ENCODE data around the gene KIF21B. TPM values are rescaled to one million over a fixed set of nuclear protein-coding genes. Genes with fewer than 3 reads are reported as not detected.

Gene KIF21B
- total and polyA plus RNA-seq, 8 donors, result 2.0 to 15.1 (median 9.5) TPM

GRCh38 chr1:201025571-201026002 is 2.1 kb upstream of the KIF21B start:
- H3K27ac ChIP-seq, result peak overlapping the region in 1 of 2 donors; percentile 70

GRCh38 chr1:201024625-201024998 is 1.1 kb upstream of the KIF21B start:
- Histone ChIP-seq H3K27me3 (peaks cover 0 to 21% of the 10 kb centered on the region in 2 donors), H3K36me3 (no peaks in the 10 kb centered on the region), H3K27ac (no peak overlapping the region), H3K4me3 (no peak overlapping the region), H3K4me1 (peaks cover 15 to 91% of the 10 kb centered on the region in 2 donors), H3K9me3 (no peaks in the 10 kb centered on the region)
- ATAC-seq, result no peak
- intact Hi-C loops (cut with DNase I), result no loop called here
- no peak for DNase-seq
- TF ChIP-seq CTCF (IDR thresholded peaks at IDR 0.05), result no peak

More at GRCh38 chr1:201025571-201026002, 2.1 kb upstream of the KIF21B start:
- H3K9me3 ChIP-seq, result no peaks in the 10 kb centered on the region
- ATAC-seq, result no peak
- peaks cover 0 to 21% of the 10 kb centered on the region in 2 donors for H3K27me3 ChIP-seq
- no peak overlapping the region for H3K4me3 ChIP-seq
- TF ChIP-seq CTCF (IDR thresholded peaks at IDR 0.05), result no peak
- no peaks in the 10 kb centered on the region for H3K36me3 ChIP-seq
- intact Hi-C loops (cut with DNase I), result no loop called here
- H3K4me1 ChIP-seq, result peaks cover 15 to 81% of the 10 kb centered on the region in 2 donors
- no peak for DNase-seq

- peak overlapping the region in 1 of 2 donors; percentile 23 for H3K27ac ChIP-seq
Observed at GRCh38 chr1:201023920-201024624, 558 bp upstream of the KIF21B start.

GRCh38 chr1:201022820-201023516 is 546 bp downstream of the KIF21B start:
- ATAC-seq, result no peak
- Histone ChIP-seq H3K9me3 (no peaks in the 10 kb centered on the region), H3K27ac (peak overlapping the region in 1 of 2 donors; percentile 88), H3K36me3 (no peaks in the 10 kb centered on the region), H3K27me3 (peaks cover 0 to 21% of the 10 kb centered on the region in 2 donors), H3K4me1 (peaks cover 15 to 93% of the 10 kb centered on the region in 2 donors), H3K4me3 (peak overlapping the region; percentile 27 to 58)
- peak in 2 of 4 donors; percentile 33 to 86 for DNase-seq
- intact Hi-C loops (cut with DNase I), result no loop called here
- no peak for TF ChIP-seq CTCF (IDR thresholded peaks at IDR 0.05)

More at GRCh38 chr1:201023920-201024624, 558 bp upstream of the KIF21B start:
- Histone ChIP-seq H3K9me3 (no peaks in the 10 kb centered on the region), H3K4me3 (no peak overlapping the region), H3K4me1 (peaks cover 15 to 93% of the 10 kb centered on the region in 2 donors), H3K27me3 (peaks cover 0 to 21% of the 10 kb centered on the region in 2 donors), H3K36me3 (no peaks in the 10 kb centered on the region)
- DNase-seq, result no peak
- intact Hi-C loops (cut with DNase I), result no loop called here
- ATAC-seq, result no peak
- no peak for TF ChIP-seq CTCF (IDR thresholded peaks at IDR 0.05)

- no peak for ATAC-seq
- H3K4me3 ChIP-seq, result peak overlapping the region; percentile 27 to 58
Observed at GRCh38 chr1:201022493-201022819, 1.1 kb downstream of the KIF21B start.

More at GRCh38 chr1:201022493-201022819, 1.1 kb downstream of the KIF21B start:
- Histone ChIP-seq H3K27ac (peak overlapping the region in 1 of 2 donors; percentile 88), H3K4me1 (peaks cover 15 to 93% of the 10 kb centered on the region in 2 donors), H3K9me3 (no peaks in the 10 kb centered on the region), H3K27me3 (peaks cover 0 to 21% of the 10 kb centered on the region in 2 donors), H3K36me3 (no peaks in the 10 kb centered on the region)
- intact Hi-C loops (cut with DNase I), result no loop called here
- no peak for DNase-seq
- TF ChIP-seq CTCF (IDR thresholded peaks at IDR 0.05), result no peak

Measured in left lung (tissue), 10 donors.